Endodermal cell (in vitro differentiated cells): ENCODE results near the gene ESD. TPM values are rescaled to one million over a fixed set of nuclear protein-coding genes. Genes with fewer than 3 reads are reported as not detected.

Experiments used
- DNase-seq: peaks from one replicate; pipeline ENCODE4 v3.0.0-alpha.2; 2017
- H3K27ac ChIP-seq: 2 replicates; pipeline ENCODE4 v1.5.1; 2013; ENCODE audit warnings: mild to moderate bottlenecking, low read depth, low read length, moderate library complexity
- H3K27me3 ChIP-seq: 2 replicates; pipeline ENCODE4 v1.6.1; 2013; ENCODE audit warnings: mild to moderate bottlenecking, low read length, moderate library complexity; ENCODE audit not compliant: insufficient read depth, control insufficient read depth, poor library complexity, severe bottlenecking
- H3K36me3 ChIP-seq: 2 replicates; pipeline ENCODE4 v1.7.0; 2013; ENCODE audit warnings: mild to moderate bottlenecking, low read length, moderate library complexity; ENCODE audit not compliant: control insufficient read depth, insufficient read depth
- H3K4me1 ChIP-seq: one replicate; pipeline ENCODE4 v1.7.0; 2013; ENCODE audit warnings: low read length; ENCODE audit not compliant: control insufficient read depth, insufficient read depth
- H3K4me3 ChIP-seq: 2 replicates; pipeline ENCODE4 v1.5.1; 2013; ENCODE audit warnings: mild to moderate bottlenecking, low read length, moderate library complexity
- H3K9ac ChIP-seq: 2 replicates; pipeline ENCODE4 v1.6.1; 2013; ENCODE audit warnings: mild to moderate bottlenecking, low read length, moderate library complexity; ENCODE audit not compliant: poor library complexity, severe bottlenecking; ENCODE audit errors: extremely low read depth
- H3K9me3 ChIP-seq: 2 replicates; pipeline ENCODE4 v1.6.1; 2013; ENCODE audit warnings: mild to moderate bottlenecking, low read length, moderate library complexity; ENCODE audit not compliant: control insufficient read depth
- H3K27ac Mint-ChIP-seq: 2 replicates; pipeline ENCODE4 v1.8.0; 2020; ENCODE audit warnings: mixed read lengths
- H3K27me3 Mint-ChIP-seq: 2 replicates; pipeline ENCODE4 v1.8.0; 2021; ENCODE audit warnings: mild to moderate bottlenecking, mixed read lengths; ENCODE audit not compliant: insufficient read depth
- H3K36me3 Mint-ChIP-seq: 2 replicates; pipeline ENCODE4 v1.8.0; 2020; ENCODE audit warnings: low read depth, mixed read lengths
- H3K4me1 Mint-ChIP-seq: 2 replicates; pipeline ENCODE4 v1.8.0; 2020; ENCODE audit warnings: mixed read lengths
- H3K4me3 Mint-ChIP-seq: 2 replicates; pipeline ENCODE4 v1.8.0; 2020; ENCODE audit warnings: mild to moderate bottlenecking, moderate library complexity, mixed read lengths
- H3K9me3 Mint-ChIP-seq: 2 replicates; pipeline ENCODE4 v1.8.0; 2020; ENCODE audit warnings: mild to moderate bottlenecking, mixed read lengths
- WGBS, 2 experiments: methylation state at CpG; one replicate each; pipeline versions ENCODE4 v1.1.5 to v1.1.7; 2013; ENCODE audit warnings: missing lambda C conversion rate in 2 of 2, mixed read lengths in 1 of 2; ENCODE audit not compliant: insufficient coverage in 1 of 2, insufficient read length in 1 of 2; 5-methylcytosine and 5-hydroxymethylcytosine counted together
- total RNA-seq, 2 donors: library from RNA; stranded (reverse); fragmentation: NEBNext Ultra II Directional in 1 of 2; extraction: Animal tissue kit (Norgen Biotek cat#: 25700) in 1 of 2; gene quantifications; 2 replicates in 1 of 2; 3 replicates in 1 of 2; pipeline ENCODE4 v1.2.1, GENCODE V29; 2021
- TF ChIP-seq, protein P1 (sequence below): fragments of 200-600 bp; sonication (generic); conservative IDR thresholded peaks from 2 replicates; pipeline ENCODE4 v1.5.0; 2021; ENCODE audit warnings: antibody characterized with exemption, mild to moderate bottlenecking

Gene ESD
- total RNA-seq, 2 donors from 2014 or later: 55.5 to 67.7 TPM

GRCh38 chr13:46795321-46795720 is 1.6 kb downstream of the ESD start:
- Mint-ChIP-seq H3K27me3 (no peaks in the 10 kb centered on the region), H3K27ac (no peak overlapping the region), H3K9me3 (no peaks in the 10 kb centered on the region), H3K36me3 (peaks cover 7% of the 10 kb centered on the region), H3K4me3 (peak overlapping the region; percentile 88), H3K4me1 (peaks cover 10% of the 10 kb centered on the region)
- H3K36me3 ChIP-seq: peaks cover 15% of the 10 kb centered on the region
- H3K9ac ChIP-seq: no peak overlapping the region
- TF ChIP-seq, protein P1, sequence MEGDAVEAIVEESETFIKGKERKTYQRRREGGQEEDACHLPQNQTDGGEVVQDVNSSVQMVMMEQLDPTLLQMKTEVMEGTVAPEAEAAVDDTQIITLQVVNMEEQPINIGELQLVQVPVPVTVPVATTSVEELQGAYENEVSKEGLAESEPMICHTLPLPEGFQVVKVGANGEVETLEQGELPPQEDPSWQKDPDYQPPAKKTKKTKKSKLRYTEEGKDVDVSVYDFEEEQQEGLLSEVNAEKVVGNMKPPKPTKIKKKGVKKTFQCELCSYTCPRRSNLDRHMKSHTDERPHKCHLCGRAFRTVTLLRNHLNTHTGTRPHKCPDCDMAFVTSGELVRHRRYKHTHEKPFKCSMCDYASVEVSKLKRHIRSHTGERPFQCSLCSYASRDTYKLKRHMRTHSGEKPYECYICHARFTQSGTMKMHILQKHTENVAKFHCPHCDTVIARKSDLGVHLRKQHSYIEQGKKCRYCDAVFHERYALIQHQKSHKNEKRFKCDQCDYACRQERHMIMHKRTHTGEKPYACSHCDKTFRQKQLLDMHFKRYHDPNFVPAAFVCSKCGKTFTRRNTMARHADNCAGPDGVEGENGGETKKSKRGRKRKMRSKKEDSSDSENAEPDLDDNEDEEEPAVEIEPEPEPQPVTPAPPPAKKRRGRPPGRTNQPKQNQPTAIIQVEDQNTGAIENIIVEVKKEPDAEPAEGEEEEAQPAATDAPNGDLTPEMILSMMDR: peak; percentile 70
- DNase-seq: no peak
- H3K4me3 ChIP-seq: no peak overlapping the region
- H3K27ac ChIP-seq: no peak overlapping the region
- peaks cover 3% of the 10 kb centered on the region for H3K4me1 ChIP-seq
- WGBS, 2 experiments: 76% methylated on average over 4 of the region's 6 CpGs; no CpG with 5 or more reads in 1 of the 2 experiments
- no peaks in the 10 kb centered on the region for H3K27me3 ChIP-seq
- no peaks in the 10 kb centered on the region for H3K9me3 ChIP-seq

DNA sequence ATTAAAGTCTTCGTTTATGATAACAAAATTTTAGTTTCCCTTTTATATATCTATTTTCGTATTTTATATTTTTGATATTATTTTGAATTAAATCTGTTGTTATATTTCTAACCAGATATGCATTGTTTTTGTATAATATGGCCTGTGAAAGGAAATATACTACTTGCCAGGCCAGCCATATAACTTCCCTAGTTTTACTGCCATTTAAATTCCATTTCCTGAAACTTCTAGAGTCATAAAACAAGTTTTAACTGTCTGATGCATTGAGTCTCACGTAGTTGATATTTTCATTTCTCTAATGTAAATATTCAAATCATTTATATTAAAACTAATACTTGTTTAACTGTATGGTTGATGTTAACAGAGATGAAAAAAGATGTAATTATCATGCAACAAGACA is 13.5 kb downstream of the ESD start:
- Mint-ChIP-seq H3K4me3 (no peak overlapping the region), H3K36me3 (peaks cover 33% of the 10 kb centered on the region), H3K27me3 (no peaks in the 10 kb centered on the region), H3K9me3 (no peaks in the 10 kb centered on the region), H3K27ac (no peak overlapping the region), H3K4me1 (no peaks in the 10 kb centered on the region)
- H3K27me3 ChIP-seq: no peaks in the 10 kb centered on the region
- H3K36me3 ChIP-seq: peaks cover 87% of the 10 kb centered on the region
- TF ChIP-seq, protein P1: no peak
- no peak for DNase-seq
- no peak overlapping the region for H3K9ac ChIP-seq
- H3K27ac ChIP-seq: no peak overlapping the region
- no peaks in the 10 kb centered on the region for H3K9me3 ChIP-seq
- no peaks in the 10 kb centered on the region for H3K4me1 ChIP-seq
- H3K4me3 ChIP-seq: no peak overlapping the region
- no CpG with 5 or more reads among the region's 3 CpGs for WGBS, 2 experiments

DNA sequence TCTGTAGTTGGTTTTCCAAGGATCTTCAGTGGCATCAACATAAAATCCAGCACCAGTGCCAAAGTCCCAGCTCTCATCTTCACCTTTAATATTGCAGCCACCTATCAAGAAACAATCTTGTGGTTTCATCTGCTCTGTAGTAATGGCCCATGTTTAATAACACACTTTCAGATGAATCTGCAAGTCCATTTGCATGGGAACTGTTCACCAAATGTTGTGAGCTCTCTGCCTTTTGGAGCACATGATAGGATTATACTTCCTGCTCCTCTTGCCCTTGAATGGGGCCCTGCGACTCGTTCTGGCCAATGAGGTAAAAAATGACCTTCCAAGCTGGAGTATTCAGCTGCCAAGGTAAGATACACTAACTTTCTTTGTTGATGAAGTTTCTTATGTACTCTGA is 14.3 kb downstream of the ESD start:
- no peaks in the 10 kb centered on the region for H3K27me3 Mint-ChIP-seq
- H3K4me1 Mint-ChIP-seq: no peaks in the 10 kb centered on the region
- Histone ChIP-seq H3K27ac (no peak overlapping the region), H3K36me3 (peaks cover 87% of the 10 kb centered on the region), H3K4me1 (no peaks in the 10 kb centered on the region), H3K27me3 (no peaks in the 10 kb centered on the region), H3K9ac (no peak overlapping the region), H3K4me3 (no peak overlapping the region), H3K9me3 (no peaks in the 10 kb centered on the region)
- H3K4me3 Mint-ChIP-seq: no peak overlapping the region
- 80 to 92% methylated on average over 1 to 2 of the region's 2 CpGs for WGBS, 2 experiments
- H3K36me3 Mint-ChIP-seq: peaks cover 33% of the 10 kb centered on the region
- H3K27ac Mint-ChIP-seq: no peak overlapping the region
- no peak for DNase-seq
- no peaks in the 10 kb centered on the region for H3K9me3 Mint-ChIP-seq
- TF ChIP-seq, protein P1: no peak
